Endothelial cell of umbilical vein (primary cell): ENCODE measurements around the gene WDR82. TPM values are rescaled to one million over a fixed set of nuclear protein-coding genes. Genes with fewer than 3 reads are reported as not detected.

Experiments used
- BruUV-seq: library from RNA; stranded (reverse); fragments of 400-500 nt; replicated peaks from 2 replicates; lab custom pipeline; 2021; lab: Mats Ljungman, UMichigan
- CTCF ChIA-PET: fragments of 300-600, 350-600 bp; sonication (Branson Sonifier 250); formaldehyde crosslinking; loops from one replicate; lab custom pipeline; 2021; ENCODE audit warnings: antibody characterized with exemption, inconsistent platforms; lab: Charles Lee
- POLR2A ChIA-PET: fragments of 300-600, 350-600 bp; sonication (Branson Sonifier 250); formaldehyde crosslinking; loops from one replicate; lab custom pipeline; 2021; ENCODE audit warnings: antibody characterized with exemption, inconsistent platforms; lab: Charles Lee
- DNase-seq: peaks from one replicate; pipeline ENCODE4 v3.0.0-alpha.2; 2011; ENCODE audit warnings: low read depth, low spot score
- FAIRE-seq: peaks from 2 replicates; lab custom pipeline; 2011; peaks lifted over from hg19 to GRCh38; lab: Jason Lieb, UNC
- H2AFZ ChIP-seq: 2 replicates; pipeline ENCODE4 v1.6.0; 2012; ENCODE audit warnings: low read depth, low read length, control low read depth, inconsistent platforms
- H3K27ac ChIP-seq: 2 replicates; pipeline ENCODE4 v1.5.1; 2011; ENCODE audit warnings: low read depth, mild to moderate bottlenecking, control low read depth, low read length, moderate library complexity; ENCODE audit not compliant: insufficient read depth
- H3K27me3 ChIP-seq, 2 experiments: 2 replicates each; pipeline versions ENCODE4 v1.6.0 to v1.6.1; 2011; ENCODE audit warnings: low read length in 2 of 2, mixed read lengths in 1 of 2; ENCODE audit not compliant: control insufficient read depth in 2 of 2, insufficient read depth in 2 of 2
- H3K36me3 ChIP-seq, 2 experiments: 2 replicates in 1 of 2; 3 replicates in 1 of 2; pipeline ENCODE4 v1.5.1; 2011; ENCODE audit warnings: low read length in 2 of 2, mild to moderate bottlenecking in 1 of 2, moderate library complexity in 1 of 2; ENCODE audit not compliant: control insufficient read depth in 2 of 2, insufficient read depth in 2 of 2; ENCODE audit errors: extremely low read depth in 1 of 2
- H3K4me1 ChIP-seq: 3 replicates; pipeline ENCODE4 v1.5.1; 2011; ENCODE audit warnings: mild to moderate bottlenecking, low read length; ENCODE audit not compliant: control insufficient read depth, insufficient read depth; ENCODE audit errors: extremely low read depth
- H3K4me2 ChIP-seq: 2 replicates; pipeline ENCODE4 v1.6.1; 2011; ENCODE audit warnings: low read length, control low read depth, mixed read lengths; ENCODE audit not compliant: insufficient read depth
- H3K4me3 ChIP-seq, 3 experiments: fragments of 200-600 bp in 1 of 3; sonication (generic), shearing (Covaris generic) in 1 of 3; replicated peaks in 1 of 3; 2 replicates each; pipeline ENCODE4 v1.5.1; 2011 to 2016; ENCODE audit warnings: control low read depth in 3 of 3, low read length in 3 of 3, mild to moderate bottlenecking in 2 of 3, inconsistent platforms in 1 of 3, low read depth in 1 of 3, moderate library complexity in 1 of 3; ENCODE audit not compliant: insufficient read depth in 1 of 3
- H3K79me2 ChIP-seq: 2 replicates; pipeline ENCODE4 v1.6.0; 2012; ENCODE audit warnings: low read length, inconsistent platforms; ENCODE audit not compliant: control insufficient read depth, insufficient read depth
- H3K9ac ChIP-seq: replicated peaks from 2 replicates; pipeline ENCODE3; 2011; ENCODE audit warnings: low read length, control low read depth; ENCODE audit not compliant: insufficient read depth; ENCODE audit errors: extremely low read depth
- H3K9me1 ChIP-seq: replicated peaks from 3 replicates; pipeline ENCODE4 v1.6.0; 2011; ENCODE audit warnings: mild to moderate bottlenecking, low read length; ENCODE audit not compliant: control insufficient read depth, insufficient read depth; ENCODE audit errors: extremely low read depth
- H3K9me3 ChIP-seq: replicated peaks from 2 replicates; pipeline ENCODE4 v1.5.1; 2012; ENCODE audit warnings: low read length, inconsistent platforms; ENCODE audit not compliant: control insufficient read depth, insufficient read depth
- H4K20me1 ChIP-seq: replicated peaks from 2 replicates; pipeline ENCODE3; 2011; ENCODE audit warnings: mild to moderate bottlenecking, low read length; ENCODE audit not compliant: control insufficient read depth, insufficient read depth; ENCODE audit errors: extremely low read depth
- CTCF ChIP-seq, 2 donors: IDR thresholded peaks; 1 replicate in 1 of 2; 2 replicates in 1 of 2; pipeline ENCODE4 v1.5.1; 2011; ENCODE audit warnings: low read length in 2 of 2, mild to moderate bottlenecking in 2 of 2, moderate library complexity in 2 of 2, control low read depth in 1 of 2, inconsistent platforms in 1 of 2, low read depth in 1 of 2; ENCODE audit not compliant: insufficient read depth in 1 of 2; ENCODE audit errors: extremely low read depth in 1 of 2
- EZH2 ChIP-seq: IDR thresholded peaks from 2 replicates; pipeline ENCODE4 v1.6.1; 2012; ENCODE audit warnings: borderline replicate concordance, low read depth, mild to moderate bottlenecking, moderate library complexity, low read length, inconsistent platforms; ENCODE audit not compliant: severe bottlenecking
- FOS ChIP-seq: IDR thresholded peaks from 2 replicates; pipeline ENCODE4 v1.6.1; 2011; ENCODE audit warnings: mild to moderate bottlenecking, low read length, moderate library complexity, borderline replicate concordance; ENCODE audit not compliant: insufficient read depth
- GATA2 ChIP-seq: IDR thresholded peaks from 2 replicates; pipeline ENCODE4 v1.7.0; 2011; ENCODE audit warnings: low read depth, mild to moderate bottlenecking, moderate library complexity, mixed read lengths, low read length; ENCODE audit not compliant: insufficient read length, insufficient read depth
- JUN ChIP-seq: IDR thresholded peaks from 2 replicates; pipeline ENCODE4 v1.6.1; 2011; ENCODE audit warnings: borderline replicate concordance, low read depth; ENCODE audit not compliant: insufficient read length, insufficient read depth
- MYC ChIP-seq: IDR thresholded peaks from one replicate; pipeline ENCODE4 v1.6.1; 2011; ENCODE audit warnings: mild to moderate bottlenecking, low read depth, low read length
- POLR2A ChIP-seq: IDR thresholded peaks from 2 replicates; pipeline ENCODE4 v1.6.1; 2012; ENCODE audit warnings: low read depth, mild to moderate bottlenecking, control low read depth, low read length
- POLR2AphosphoS5 ChIP-seq: IDR thresholded peaks from 2 replicates; pipeline ENCODE4 v1.6.1; 2012; ENCODE audit warnings: low read depth, mild to moderate bottlenecking, control low read depth, low read length, moderate library complexity; ENCODE audit not compliant: insufficient read depth
- dilution Hi-C: fragments of 300-500 bp; cut with MboI; formaldehyde crosslinking; loops from one replicate; pipeline ENCODE4 v1.15.0; 2019; ENCODE audit warnings: low sequenced_read_pairs; ENCODE audit not compliant: extremely low pct_ligation_motif_present
- intact Hi-C: fragments of 100-400 bp; cut with micrococcal nuclease; formaldehyde crosslinking; loops from one replicate; pipeline ENCODE4 v1.10.0; 2022
- polyA plus RNA-seq, 4 experiments: library from polyadenylated mRNA; depleted of rRNA in 3 of 4; stranded (reverse) in 3 of 4; unstranded in 1 of 4; fragments of >200 nt; gene quantifications; 2 replicates each; pipeline versions ENCODE4 v1.2.1 to v1.2.3, GENCODE V29; 2011 to 2012; ENCODE audit warnings: missing spikeins in 1 of 4
- total RNA-seq: library from RNA; stranded (reverse); gene quantifications from 2 replicates; pipeline ENCODE4 v1.2.3, GENCODE V29; 2021
- TF ChIP-seq, protein P1 (sequence below): IDR thresholded peaks from 2 replicates; pipeline ENCODE4 v1.6.1; 2011; ENCODE audit not compliant: insufficient read depth, insufficient read length

WDR82 gene
- total and polyA plus RNA-seq, 2 donors (not counting 3 experiments of a cell fraction or from before 2014, with no cell fraction given): 39.9 to 71.3 TPM

- H3K4me2 ChIP-seq: no peak overlapping the region
- DNase-seq: no peak
- POLR2A ChIA-PET: no interaction called here
- H3K9me3 ChIP-seq: no peaks in the 10 kb centered on the region
- H4K20me1 ChIP-seq: no peaks in the 10 kb centered on the region
- no peak overlapping the region for H3K27ac ChIP-seq
- CTCF ChIA-PET: interaction anchor here (0.8 to 7.3 kb wide), 4 partner anchors 13 to 105 kb away, joined by 3 to 104 read pairs (median 48); partner anchors contain the start of genes GLYCTK, TLR9 and WDR82
- no TSS peak for BruUV-seq
- H3K9me1 ChIP-seq: no peaks in the 10 kb centered on the region
- peaks cover 14% of the 10 kb centered on the region for H3K4me1 ChIP-seq
- intact Hi-C loops: loop anchor here (5.0 kb wide), 1 partner anchor 213 kb away; the partner anchor contains the start of gene SEMA3G
- H3K79me2 ChIP-seq: peaks cover 38% of the 10 kb centered on the region
- no peak overlapping the region for H2AFZ ChIP-seq
- no peak overlapping the region for H3K4me3 ChIP-seq
- H3K27me3 ChIP-seq: no peaks in the 10 kb centered on the region
- no peak for FAIRE-seq
- peaks cover 9 to 17% of the 10 kb centered on the region in 2 experiments for H3K36me3 ChIP-seq
- no peak overlapping the region for H3K9ac ChIP-seq
- TF ChIP-seq EZH2 (no peak), CTCF (IDR thresholded peaks at IDR 0.05; ENCODE audit: extremely low read depth in 1 of 2, insufficient read depth in 1 of 2, low read depth in 1 of 2, low read length in 2 of 2) (peak in 1 of 2 donors; percentile 12)
- dilution Hi-C loops: no loop called here
These were observed 43.7 kb downstream of the WDR82 start for GRCh38 chr3:52234516-52235447.

DNA sequence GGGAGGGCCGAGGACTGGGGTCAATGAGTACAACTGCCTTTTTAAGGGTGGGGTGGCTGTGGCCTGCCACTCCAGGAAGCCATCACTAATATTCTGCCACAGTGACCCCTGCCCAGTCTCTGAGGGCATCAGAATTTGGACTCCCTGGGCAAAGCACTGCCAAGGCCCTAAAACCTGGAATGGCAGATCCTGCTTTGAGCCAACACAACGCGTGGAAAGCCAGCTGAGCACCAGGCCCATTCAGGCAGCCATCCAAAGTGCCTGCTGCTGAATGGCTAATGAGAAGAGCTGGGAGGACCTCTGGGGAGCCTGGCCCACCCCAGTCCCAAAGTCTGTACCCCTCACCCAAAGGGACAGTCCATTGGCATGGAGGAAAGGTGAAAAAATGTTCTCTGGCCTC is 44.5 kb downstream of the WDR82 start:
- no TSS peak for BruUV-seq
- DNase-seq (no peak), FAIRE-seq (no peak)
- no peak overlapping the region for H3K4me3 ChIP-seq
- H3K9me3 ChIP-seq: no peaks in the 10 kb centered on the region
- no peak overlapping the region for H2AFZ ChIP-seq
- dilution Hi-C loops: no loop called here
- H3K36me3 ChIP-seq: peaks cover 14 to 25% of the 10 kb centered on the region in 2 experiments
- peaks cover 13% of the 10 kb centered on the region for H3K4me1 ChIP-seq
- H4K20me1 ChIP-seq: no peaks in the 10 kb centered on the region
- H3K27ac ChIP-seq: no peak overlapping the region
- intact Hi-C loops: no loop called here
- TF ChIP-seq GATA2 (no peak), EZH2 (no peak), CTCF (IDR thresholded peaks at IDR 0.05; ENCODE audit: extremely low read depth in 1 of 2, insufficient read depth in 1 of 2, low read depth in 1 of 2, low read length in 2 of 2) (no peak), MYC (no peak), POLR2A (no peak), JUN (no peak), POLR2AphosphoS5 (no peak), FOS (no peak)
- TF ChIP-seq, protein P1, sequence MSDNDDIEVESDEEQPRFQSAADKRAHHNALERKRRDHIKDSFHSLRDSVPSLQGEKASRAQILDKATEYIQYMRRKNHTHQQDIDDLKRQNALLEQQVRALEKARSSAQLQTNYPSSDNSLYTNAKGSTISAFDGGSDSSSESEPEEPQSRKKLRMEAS: no peak
- ChIA-PET CTCF (interaction anchor here (4.5 to 7.3 kb wide), 3 partner anchors 12 to 105 kb away, joined by 46 to 104 read pairs (median 49); partner anchors contain the start of genes TLR9 and WDR82), POLR2A (no interaction called here)
- H3K9me1 ChIP-seq: no peaks in the 10 kb centered on the region
- H3K9ac ChIP-seq: no peak overlapping the region
- no peaks in the 10 kb centered on the region for H3K27me3 ChIP-seq
- H3K79me2 ChIP-seq: peaks cover 34% of the 10 kb centered on the region
- no peak overlapping the region for H3K4me2 ChIP-seq
